ENCODE results near the gene TAF6L.

- TF ChIP-seq CTCF (IDR thresholded peaks at IDR 0.05) (peak in 2 of 3 experiments; percentile 52 to 62), POLR2A (IDR thresholded peaks at IDR 0.05) (peak; percentile 94)
Observed at GRCh38 chr11:62787005-62787759, 16.0 kb downstream of the TAF6L start, which contains the start of gene TMEM179B.

Measured in testis (tissue), 2 donors.